ENCODE data around the gene CROCC2. TPM values are rescaled to one million over a fixed set of nuclear protein-coding genes. Genes with fewer than 3 reads are reported as not detected.

CROCC2 gene
- total RNA-seq, 4 donors from 2014 or later, result 0.06 to 0.12 TPM; not detected in 2

GRCh38 chr2:241033336-241033987 lies 127.3 kb downstream of the CROCC2 start:
- DNase-seq (ENCODE audit: low spot score) (no peak), ATAC-seq (ENCODE audit: low FRiP score) (no peak)
- TF ChIP-seq CTCF (IDR thresholded peaks at IDR 0.05), result no peak

GRCh38 chr2:241033994-241034393 lies 127.9 kb downstream of the CROCC2 start:
- DNase-seq (ENCODE audit: low spot score) (no peak), ATAC-seq (ENCODE audit: low FRiP score) (no peak)
- no peak for TF ChIP-seq CTCF (IDR thresholded peaks at IDR 0.05)

- no peak for TF ChIP-seq CTCF (IDR thresholded peaks at IDR 0.05)
- DNase-seq (ENCODE audit: low spot score) (no peak), ATAC-seq (ENCODE audit: low FRiP score) (no peak)
Measured at GRCh38 chr2:241034490-241035141, 128.5 kb downstream of the CROCC2 start.

- TF ChIP-seq CTCF (IDR thresholded peaks at IDR 0.05), result no peak
- ATAC-seq (ENCODE audit: low FRiP score) (no peak), DNase-seq (ENCODE audit: low spot score) (no peak)
Measured at GRCh38 chr2:241035142-241035817, 129.1 kb downstream of the CROCC2 start.

GRCh38 chr2:241035818-241036396 lies 129.8 kb downstream of the CROCC2 start:
- ATAC-seq (ENCODE audit: low FRiP score) (peak; percentile 49), DNase-seq (ENCODE audit: low spot score) (no peak)
- TF ChIP-seq CTCF (IDR thresholded peaks at IDR 0.05), result no peak

GRCh38 chr2:241036397-241036963 lies 130.3 kb downstream of the CROCC2 start:
- DNase-seq (ENCODE audit: low spot score) (no peak), ATAC-seq (ENCODE audit: low FRiP score) (peak; percentile 61)
- TF ChIP-seq CTCF (IDR thresholded peaks at IDR 0.05), result no peak

Measured in omental fat pad (tissue), 4 donors.